GM20431 (cell line): Measurements from ENCODE around the gene FAM53B.
"Not testable (repeated sequence)": the region's sequence is repeated elsewhere in the genome, so short reads cannot be mapped to it uniquely, and the experiment has no call there.

Experiments used
- in situ Hi-C: fragments of 300-500 bp; cut with MseI, MboI; formaldehyde crosslinking; loops from one replicate; pipeline ENCODE4 v1.15.0; 2020; ENCODE audit warnings: low sequenced_read_pairs; ENCODE audit not compliant: unreplicated experiment

The FAM53B gene

GRCh38 chr10:124592736-124593430 lies 151.3 kb downstream of the FAM53B start:
- in situ Hi-C loops: no loop called here

DNA sequence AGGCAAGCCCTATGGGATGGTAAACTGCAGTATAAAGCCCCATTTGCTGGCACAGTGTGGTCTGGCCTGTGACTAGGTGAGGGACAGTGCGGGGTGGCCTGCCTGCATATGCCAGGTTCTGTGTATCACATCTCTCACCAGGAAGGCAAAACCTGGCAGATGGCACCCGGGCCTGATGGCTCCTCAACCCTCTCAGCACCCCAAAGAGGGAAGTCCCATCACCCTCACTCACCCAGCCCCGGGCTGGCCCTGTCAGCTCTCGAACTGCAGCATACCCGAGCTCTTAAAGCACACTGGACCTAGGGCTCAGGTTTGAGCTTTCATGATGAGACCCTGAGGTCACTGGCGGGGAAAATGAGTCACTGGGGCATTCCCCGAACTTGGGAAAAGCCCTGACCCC lies 152.1 kb downstream of the FAM53B start:
- in situ Hi-C loops: no loop called here

DNA sequence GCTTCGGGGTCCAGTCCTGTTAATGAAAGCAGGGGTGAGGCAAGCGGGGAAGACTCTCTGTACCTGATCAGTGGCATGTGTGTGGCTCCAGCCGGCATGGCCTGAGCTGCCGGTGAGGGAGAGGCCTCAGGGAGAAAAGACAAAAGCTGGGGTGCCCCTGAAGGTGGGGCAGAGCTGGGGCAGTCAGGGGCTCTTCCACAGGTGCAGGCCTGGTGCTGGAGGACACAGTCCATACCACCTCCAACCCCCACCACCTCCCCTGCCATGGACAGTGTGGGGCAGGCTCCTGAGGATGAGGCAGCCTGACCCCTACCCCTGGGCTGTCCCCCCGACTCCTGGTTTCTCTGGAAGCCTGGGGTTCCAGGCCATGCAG lies 153.1 kb downstream of the FAM53B start:
- in situ Hi-C loops: no loop called here

GRCh38 chr10:124590216-124591122 lies 153.7 kb downstream of the FAM53B start:
- in situ Hi-C loops: no loop called here

DNA sequence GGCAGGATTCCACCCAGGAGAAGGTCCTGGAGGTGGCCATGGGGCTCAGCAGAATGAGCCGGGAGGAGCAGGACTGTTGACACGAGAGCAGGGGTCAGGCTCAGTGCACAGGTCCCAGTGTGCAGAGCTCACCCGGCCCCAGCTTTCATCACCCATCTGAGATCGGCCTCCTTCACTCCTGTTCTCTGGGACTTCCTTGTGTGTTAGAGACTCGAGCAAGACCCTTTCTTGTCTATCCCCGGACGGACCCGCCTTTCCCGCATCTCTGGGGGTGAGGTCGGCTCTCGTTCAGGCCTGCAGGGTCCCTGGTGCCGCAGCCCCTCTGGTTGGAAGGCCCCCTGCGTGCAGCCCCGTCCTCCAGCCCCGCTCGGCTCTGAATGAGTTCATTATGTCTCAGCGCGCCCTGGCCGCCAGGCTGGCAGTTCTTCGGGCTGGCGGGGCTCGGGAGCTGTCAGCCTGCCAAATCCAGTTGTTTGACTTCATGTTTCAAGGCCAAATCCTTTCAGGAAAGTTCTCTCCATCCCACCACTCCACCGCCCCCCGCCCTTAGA lies 154.6 kb downstream of the FAM53B start:
- in situ Hi-C loops: no loop called here

GRCh38 chr10:124588736-124589490 lies 155.3 kb downstream of the FAM53B start:
- in situ Hi-C loops: no loop called here

GRCh38 chr10:124588341-124588735 lies 155.8 kb downstream of the FAM53B start:
- in situ Hi-C loops: not testable (repeated sequence)

- in situ Hi-C loops: no loop called here
Measured at GRCh38 chr10:124587811-124588211, 156.4 kb downstream of the FAM53B start.

DNA sequence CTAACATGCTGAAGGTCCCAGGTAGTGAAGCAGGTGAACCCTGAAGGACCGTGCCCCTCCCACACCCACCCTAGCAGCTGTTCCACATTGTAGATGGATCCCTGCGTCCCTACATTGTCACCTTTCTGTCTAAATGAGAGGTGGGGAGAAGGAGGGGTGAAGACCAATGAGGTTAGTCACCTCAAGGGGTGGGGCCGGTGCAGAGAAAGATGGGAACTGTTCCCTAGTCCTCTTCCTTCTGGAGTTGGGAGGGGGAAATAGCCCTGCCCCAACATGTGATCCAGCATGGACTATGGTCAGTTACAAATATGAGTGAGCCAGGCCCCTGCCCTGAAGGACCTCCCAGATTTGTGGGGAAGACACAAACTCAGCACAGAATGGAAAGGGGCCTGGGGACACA lies 158.0 kb downstream of the FAM53B start:
- in situ Hi-C loops: no loop called here

DNA sequence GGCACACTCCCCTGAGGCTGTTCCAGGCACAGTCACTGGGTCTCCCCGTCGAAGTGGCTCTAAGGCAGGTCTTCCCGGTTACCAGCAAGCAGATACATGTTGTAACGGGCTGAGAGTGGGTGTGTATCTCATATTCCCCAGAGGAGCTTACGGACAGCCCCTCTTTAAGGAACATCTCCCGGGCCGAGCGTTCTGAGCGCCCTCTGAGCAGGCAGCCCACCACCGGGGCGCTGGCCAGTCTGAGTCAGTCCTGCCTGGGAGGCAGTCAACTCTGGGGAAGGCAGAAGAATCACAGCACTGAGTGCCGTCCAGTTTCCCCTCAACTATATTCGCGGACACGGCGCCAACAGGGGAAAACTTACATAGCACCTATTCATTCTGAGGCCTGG lies 165.2 kb downstream of the FAM53B start:
- in situ Hi-C loops: no loop called here

GRCh38 chr10:124578231-124579010 lies 165.8 kb downstream of the FAM53B start:
- in situ Hi-C loops: no loop called here

DNA sequence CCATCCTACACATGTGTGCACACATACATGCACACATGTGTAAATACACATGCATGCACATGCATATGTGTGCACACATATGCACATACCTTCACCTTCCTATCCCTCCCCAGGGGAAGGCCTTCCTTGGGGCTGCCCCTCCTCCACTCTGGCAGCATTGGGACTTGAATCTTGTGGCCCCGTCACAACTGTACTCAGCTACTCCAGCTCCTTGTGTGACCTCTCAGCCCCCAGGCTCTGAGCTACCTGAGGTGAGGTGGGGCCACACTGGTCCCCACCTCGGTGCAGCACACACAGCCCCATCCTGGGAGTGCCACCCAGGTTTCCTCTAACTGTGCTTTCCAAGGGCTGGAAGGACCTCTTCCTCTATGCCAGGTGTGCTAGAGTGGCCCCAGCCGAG lies 166.5 kb downstream of the FAM53B start:
- in situ Hi-C loops: no loop called here

- in situ Hi-C loops: no loop called here
Measured at GRCh38 chr10:124576526-124577420, 167.4 kb downstream of the FAM53B start.

DNA sequence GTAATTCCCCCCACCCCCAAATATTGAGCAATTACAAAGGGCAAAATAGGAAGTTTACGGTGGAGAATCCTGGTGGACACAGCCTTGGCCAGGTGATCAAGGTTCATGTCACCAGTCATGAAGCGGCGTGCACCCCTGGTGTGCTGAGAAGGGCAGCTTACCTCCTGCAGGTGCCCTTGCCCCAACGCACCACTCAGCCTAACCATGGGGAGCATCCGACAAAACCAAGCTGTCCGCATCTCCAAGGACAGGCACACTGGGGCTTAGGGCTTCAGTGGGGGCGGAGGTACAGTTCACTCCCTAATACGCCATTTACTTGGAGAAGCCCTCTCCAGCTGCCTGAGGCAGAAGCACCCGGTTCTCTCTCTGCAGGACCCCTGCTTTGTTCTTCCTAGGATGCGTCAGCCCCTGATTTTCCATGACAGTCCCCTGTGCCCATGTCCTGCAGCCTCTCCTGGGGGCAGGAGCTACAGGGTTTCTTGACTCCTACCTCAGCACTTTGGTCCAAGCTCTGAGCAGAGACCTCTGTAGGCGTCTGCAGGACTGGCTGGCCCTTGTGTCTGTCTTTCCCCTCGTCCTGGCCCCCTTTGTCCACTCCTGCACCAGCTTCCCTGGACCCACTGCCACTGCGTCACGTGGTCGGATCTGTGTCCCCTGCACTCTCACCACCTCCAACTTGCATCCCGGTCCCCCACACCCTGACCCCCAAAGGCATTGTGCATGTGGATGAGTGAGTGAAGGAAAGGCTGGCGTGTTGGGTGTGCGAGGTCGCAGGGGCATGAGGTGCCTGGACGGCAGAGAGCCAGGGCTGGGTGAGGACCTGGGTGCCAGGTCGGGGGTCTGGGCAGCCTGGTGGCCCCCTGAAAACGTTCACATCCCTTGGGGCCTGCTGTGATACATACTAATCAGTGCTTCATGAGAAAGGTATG lies 168.8 kb downstream of the FAM53B start:
- in situ Hi-C loops: no loop called here

DNA sequence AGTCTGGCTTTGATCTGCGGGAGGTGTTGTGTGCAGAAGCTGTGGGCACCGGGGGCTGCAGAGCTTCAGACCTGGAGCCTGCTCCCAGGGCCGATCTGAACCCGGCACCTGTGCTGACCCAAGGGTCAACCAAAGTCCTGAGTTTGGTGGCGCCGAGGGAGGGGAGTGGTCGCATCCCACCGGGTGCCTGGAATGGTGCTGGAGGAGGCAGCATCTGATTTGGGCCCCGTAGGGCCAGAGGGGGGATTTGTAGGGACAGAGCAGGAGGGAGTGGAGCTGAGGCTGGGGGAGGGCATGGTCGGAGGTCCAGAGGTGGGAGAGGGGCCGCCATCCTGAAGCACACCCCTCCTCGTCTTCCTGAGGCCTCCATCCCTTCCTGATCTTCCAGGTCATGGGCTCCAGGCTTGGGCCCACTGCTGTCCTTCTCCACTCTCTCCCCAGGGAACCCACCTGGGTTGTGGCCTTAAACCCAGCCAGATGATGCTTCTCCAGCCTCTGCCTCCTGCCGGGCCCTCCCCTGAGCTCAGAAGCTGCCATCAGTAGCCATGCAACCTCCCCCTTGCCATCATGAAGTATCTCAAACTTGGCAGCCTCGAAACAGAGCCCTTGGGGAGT lies 169.6 kb downstream of the FAM53B start:
- in situ Hi-C loops: no loop called here

GRCh38 chr10:124573726-124574455 lies 170.3 kb downstream of the FAM53B start:
- in situ Hi-C loops: no loop called here

DNA sequence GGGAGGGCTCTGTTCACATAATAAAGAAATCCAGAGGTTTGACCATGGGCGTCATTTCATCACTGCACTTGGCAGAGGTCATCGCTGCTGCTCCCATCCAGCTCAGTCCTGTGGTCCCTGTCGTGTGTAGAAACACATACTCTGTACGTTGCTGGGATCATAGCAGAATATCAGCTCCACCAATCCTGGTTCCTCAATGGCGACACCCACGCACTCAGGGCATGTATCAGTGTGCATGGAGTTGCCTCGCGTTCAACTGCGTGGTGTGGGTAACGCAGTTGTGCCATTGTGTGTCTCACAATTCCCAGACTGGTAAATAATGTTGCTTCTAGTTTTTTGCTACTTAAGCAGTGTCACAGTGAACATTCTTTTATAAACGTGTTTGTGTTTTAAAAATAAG lies 171.4 kb downstream of the FAM53B start:
- in situ Hi-C loops: no loop called here
